Measurements from ENCODE around the gene TBXAS1.

The TBXAS1 gene

GRCh38 chr7:140025241-140025640, 196.2 kb downstream of the TBXAS1 start:
- no peak for DNase-seq (ENCODE audit: low spot score)

DNA sequence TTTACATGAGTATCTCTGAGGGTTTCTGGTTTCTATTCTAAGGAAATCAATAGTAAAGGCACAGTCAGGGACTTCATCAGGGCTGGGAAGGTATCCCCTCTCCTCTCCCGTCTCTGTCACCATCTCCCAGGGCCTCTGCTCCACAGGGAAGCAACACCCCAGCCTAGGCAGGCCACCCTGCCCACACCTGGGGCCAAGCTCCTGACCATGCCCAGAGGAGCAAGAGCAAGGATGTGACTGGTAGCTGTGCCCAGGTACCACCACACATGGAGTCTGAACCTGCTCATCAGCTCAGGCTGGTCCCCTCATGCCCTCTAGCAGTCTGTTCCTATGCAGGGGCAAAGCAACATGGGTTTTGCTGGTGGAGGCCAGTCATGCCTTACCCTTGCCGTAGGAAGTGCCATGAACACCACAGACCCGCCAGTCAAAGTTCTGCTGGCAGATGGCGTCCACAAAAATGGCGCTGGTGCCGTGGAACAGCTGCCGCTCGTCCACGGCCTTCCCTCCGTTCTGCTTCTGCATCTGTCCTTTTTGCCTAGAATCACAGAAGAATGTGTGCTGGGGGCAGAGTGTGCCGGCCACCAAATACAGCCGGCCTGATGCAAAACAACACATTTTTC, 196.9 kb downstream of the TBXAS1 start:
- no peak for DNase-seq (ENCODE audit: low spot score)

- DNase-seq (ENCODE audit: low spot score) = no peak
These were observed 197.9 kb downstream of the TBXAS1 start for GRCh38 chr7:140026935-140027334.

GRCh38 chr7:140027858-140028257, 198.8 kb downstream of the TBXAS1 start:
- DNase-seq (ENCODE audit: low spot score) = no peak

GRCh38 chr7:140028311-140028710, 199.2 kb downstream of the TBXAS1 start:
- no peak for DNase-seq (ENCODE audit: low spot score)

DNA sequence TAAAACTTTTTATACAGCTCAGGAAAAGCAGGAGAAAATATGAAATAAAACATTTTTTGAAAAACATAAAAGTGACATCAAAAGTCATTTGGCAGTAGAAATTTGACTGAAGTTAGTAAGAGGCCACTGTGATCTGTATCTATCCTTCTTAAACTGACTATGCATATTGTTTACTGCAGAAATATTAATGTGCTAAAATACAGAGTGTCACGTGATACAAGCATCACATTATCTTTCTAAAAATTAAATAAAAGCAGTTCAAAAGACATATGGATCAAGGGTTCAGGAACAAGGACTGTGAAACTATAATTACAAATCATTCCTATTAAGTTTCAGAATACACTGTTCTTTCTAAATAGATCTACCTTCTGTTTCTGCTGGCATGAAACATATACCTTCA, 200.0 kb downstream of the TBXAS1 start:
- DNase-seq (ENCODE audit: low spot score) = no peak

DNA sequence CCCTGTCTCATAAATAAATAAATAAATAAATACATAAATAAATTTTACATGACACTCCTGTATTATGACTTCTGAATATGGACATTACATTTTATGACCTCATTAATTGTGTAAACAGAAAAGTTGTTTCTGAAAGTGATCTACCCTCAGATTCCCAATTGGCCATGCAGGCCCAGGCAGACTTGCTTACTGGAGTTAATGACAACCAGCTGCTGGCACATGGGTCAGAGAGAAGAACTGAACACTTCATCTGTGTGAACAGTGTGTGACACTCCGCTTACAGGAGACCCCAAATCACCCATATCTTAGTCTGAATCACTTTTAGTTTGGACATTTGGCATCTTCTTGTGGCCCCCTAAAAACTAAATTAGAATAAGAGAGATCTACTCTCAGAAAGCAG, 202.3 kb downstream of the TBXAS1 start:
- no peak for DNase-seq (ENCODE audit: low spot score)

- no peak for DNase-seq (ENCODE audit: low spot score)
These were observed 204.0 kb downstream of the TBXAS1 start for GRCh38 chr7:140033036-140033435.

DNA sequence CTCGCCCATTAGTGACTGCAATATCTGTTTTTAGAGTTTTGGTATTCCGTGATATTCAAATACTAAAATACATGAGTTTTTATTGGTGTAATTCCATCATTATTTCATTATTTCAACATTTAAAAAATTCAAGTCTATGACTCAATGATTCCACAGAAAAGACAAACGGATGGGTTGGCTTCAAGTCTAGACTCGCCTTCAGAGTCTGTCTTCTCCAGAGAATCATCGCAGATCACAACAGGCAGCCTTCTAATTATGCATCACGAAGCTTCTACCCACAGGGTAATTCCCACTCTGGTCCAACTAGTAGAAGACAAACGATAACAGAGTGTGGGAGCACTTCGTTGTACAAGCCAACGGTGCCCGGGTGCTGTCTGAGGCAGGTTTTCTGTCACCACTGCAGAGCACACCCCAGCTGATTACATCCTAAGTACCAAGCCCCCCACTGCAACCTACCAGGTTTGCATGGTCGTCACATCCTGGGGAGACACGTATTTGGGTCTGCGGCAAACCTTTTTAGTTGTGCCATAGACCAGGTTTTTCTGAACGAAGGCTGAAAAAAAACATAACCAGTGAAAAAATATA, 204.8 kb downstream of the TBXAS1 start:
- no peak for DNase-seq (ENCODE audit: low spot score)

DNA sequence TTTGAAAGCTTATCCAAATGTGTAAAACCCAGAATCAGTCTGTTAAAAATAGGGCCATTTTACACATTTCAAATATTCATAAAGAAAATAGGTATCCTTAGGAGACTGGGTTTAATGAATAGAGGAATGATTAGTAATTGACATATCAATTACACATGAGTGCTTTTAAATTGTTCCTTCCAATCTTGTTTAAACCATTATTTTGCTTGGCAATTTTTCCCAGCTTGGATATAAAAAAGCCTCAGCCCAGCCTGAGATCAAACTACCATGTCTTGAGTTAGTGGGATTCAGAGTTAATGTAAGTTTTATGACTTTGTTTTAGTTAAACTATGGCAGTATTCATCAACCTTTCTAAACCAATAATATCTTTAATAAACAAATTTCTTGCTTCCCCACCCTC, 205.4 kb downstream of the TBXAS1 start:
- no peak for DNase-seq (ENCODE audit: low spot score)

GRCh38 chr7:140035400-140036223, 206.5 kb downstream of the TBXAS1 start:
- no peak for DNase-seq (ENCODE audit: low spot score)

GRCh38 chr7:140036224-140036962, 207.3 kb downstream of the TBXAS1 start:
- no peak for DNase-seq (ENCODE audit: low spot score)

GRCh38 chr7:140039066-140039465, 210.0 kb downstream of the TBXAS1 start:
- no peak for DNase-seq (ENCODE audit: low spot score)

DNA sequence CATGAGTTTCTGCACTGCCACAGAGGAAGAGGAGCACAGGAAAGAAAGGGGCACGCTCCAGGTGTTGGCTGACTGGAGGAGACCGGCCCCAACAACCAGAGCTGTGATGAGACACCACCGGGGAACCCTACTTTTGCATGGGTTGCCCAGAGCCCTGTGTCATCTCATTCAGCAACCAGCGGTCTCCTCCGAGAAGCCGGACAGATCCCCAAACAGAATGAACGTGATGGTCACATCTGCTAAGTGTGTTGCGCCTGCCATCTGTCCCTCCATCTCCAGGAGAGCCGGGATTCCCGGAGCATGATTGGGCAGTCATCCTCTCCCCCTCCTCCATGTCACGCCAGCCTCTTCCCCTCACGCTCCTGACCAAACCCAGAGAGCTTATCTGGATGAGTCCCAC, 210.8 kb downstream of the TBXAS1 start:
- DNase-seq (ENCODE audit: low spot score) = no peak

DNA sequence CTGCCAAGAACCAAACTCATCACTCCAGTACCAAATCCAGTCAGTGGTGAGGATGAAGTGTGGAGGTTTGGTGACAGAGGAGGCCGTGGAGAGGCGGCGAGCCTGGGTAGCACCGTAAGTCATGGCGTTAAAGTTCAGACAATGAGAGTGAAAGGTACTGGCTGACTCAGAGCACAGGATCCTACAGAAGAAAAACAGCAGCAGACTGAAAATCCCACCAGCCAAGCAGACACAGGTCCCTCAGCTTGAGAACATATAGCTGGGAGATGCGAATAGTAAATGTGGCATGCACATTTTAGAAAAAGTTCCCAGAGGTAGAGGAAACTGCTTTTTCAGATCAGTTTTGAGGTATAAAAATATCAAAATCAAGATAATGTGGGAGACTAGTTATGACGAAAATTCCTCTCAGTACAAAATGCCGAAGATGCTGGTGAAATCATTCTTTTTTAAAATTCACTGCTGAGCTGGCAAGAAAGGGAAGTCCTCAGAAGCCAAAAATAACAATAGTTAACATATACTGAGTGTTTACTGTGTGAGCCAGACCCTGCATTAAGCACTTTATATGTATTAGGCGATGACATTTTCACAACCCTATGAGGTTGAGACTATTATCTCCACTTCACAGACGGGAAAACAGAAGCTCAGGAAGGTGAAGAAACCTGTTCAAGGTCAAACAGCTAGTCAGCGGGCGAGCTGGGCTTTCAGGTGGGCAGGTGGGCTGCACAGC, 212.8 kb downstream of the TBXAS1 start:
- no peak for DNase-seq (ENCODE audit: low spot score)

DNA sequence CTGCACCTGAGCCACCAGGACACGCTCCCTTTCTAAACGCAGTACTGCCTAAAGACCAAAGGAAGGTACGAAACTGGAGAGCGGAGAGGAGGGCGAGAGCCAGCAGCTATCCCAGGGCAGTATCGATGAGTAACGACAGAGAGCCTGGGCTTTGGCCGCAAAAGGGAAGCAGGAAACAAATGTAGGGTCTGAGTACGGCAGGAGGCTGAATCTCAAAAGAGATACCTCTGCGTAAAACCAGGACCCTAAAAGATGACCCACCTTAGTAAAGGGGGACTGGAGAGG, 213.3 kb downstream of the TBXAS1 start:
- DNase-seq (ENCODE audit: low spot score) = no peak

DNA sequence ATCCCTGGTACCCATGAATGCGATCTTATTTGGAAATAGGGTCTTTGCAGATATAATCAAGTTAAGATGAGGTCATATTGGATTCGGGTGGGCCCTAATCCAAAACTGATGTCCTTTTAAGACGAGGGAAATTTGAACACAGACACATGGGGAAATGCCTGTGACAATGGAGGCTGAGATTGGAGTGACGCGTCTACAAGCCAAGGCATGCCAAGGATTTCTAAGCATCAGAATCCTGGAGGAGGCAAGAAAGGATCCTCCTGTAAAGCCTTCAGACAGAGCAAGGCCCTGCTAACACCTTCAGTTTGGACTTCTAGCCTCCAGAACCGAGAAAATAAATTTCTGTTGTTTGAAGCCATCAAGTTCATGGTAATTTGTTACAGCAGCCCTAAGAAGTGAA, 215.2 kb downstream of the TBXAS1 start:
- DNase-seq (ENCODE audit: low spot score) = no peak

GRCh38 chr7:140045697-140046096, 216.6 kb downstream of the TBXAS1 start:
- DNase-seq (ENCODE audit: low spot score) = no peak

GRCh38 chr7:140047197-140047596, 218.1 kb downstream of the TBXAS1 start:
- no peak for DNase-seq (ENCODE audit: low spot score)

DNA sequence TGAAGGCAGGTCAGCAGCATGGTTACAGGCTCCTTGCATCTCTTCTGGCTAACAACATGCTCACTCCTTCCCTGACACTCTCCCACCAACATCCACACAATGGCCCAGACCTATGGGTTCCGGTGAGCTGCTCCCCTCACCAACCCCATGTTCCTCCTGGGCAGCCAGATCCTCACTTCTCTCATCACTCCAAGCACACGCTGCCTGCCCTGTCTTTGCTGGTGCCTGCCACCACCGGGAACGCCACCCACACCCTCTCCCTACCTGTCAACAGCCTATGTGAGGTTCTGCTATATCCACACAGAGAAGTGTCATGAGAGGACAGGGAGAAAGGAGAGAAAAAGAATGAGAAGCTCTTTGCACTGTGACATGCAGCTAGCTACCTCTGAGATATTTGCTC, 219.1 kb downstream of the TBXAS1 start:
- no peak for DNase-seq (ENCODE audit: low spot score)

- no peak for DNase-seq (ENCODE audit: low spot score)
These were observed 219.9 kb downstream of the TBXAS1 start for GRCh38 chr7:140048989-140049338.

- DNase-seq (ENCODE audit: low spot score) = no peak
These were observed 220.4 kb downstream of the TBXAS1 start for GRCh38 chr7:140049339-140050024.
